A673 (cell line): Measurements from ENCODE around the gene GGT5.

Experiments
- CTCF ChIP-seq: fragments of 300-800, 200-600 bp; sonication (generic); conservative IDR thresholded peaks from 2 replicates; pipeline ENCODE4 v1.5.1; 2017; ENCODE audit warnings: low read depth, mild to moderate bottlenecking, antibody characterized with exemption, low read length, moderate library complexity, mixed read lengths
- EZH2 ChIP-seq: fragments of 200-600 bp; sonication (generic); IDR thresholded peaks from 2 replicates; pipeline ENCODE4 v1.6.1; 2017; ENCODE audit warnings: borderline replicate concordance, low read depth, mild to moderate bottlenecking, mixed read lengths, antibody characterized with exemption, low read length; ENCODE audit not compliant: poor library complexity, severe bottlenecking

DNA sequence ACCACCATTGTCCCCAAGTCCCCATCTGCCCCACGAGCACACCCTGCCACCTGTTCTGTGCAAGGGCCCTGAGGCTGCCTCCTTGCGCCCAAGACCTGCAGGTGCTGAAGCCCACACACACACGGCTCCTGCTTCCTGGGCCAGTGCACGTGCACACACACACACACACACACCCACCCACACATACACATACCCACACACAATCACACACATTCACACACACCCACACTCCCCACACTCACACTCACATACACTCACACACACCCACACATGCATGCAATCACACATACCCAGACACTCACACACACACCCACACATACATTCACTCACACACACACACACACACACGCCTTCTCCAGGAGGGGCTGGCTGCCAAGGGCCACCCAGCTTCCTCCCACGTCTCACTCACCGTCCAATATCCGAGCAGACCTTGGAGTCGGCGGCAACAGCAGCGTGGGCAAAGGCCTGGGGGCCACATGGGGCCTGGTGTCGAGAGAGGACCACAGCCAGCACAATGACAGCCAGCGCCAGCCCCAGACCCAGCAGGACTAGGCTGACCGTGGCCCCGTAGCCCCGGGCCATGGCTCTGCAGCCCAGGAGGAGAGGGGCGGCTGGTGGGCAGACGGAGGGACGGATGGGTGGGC is 616 bp downstream of the GGT5 start:
- TF ChIP-seq CTCF (no peak), EZH2 (no peak)
